Glomerular visceral epithelial cell (primary cell): ENCODE measurements around the gene PIMREG.

Source experiments
- DNase-seq: peaks from one replicate; pipeline ENCODE4 v3.0.0-alpha.2; 2016; ENCODE audit errors: extremely low spot score

The PIMREG gene, protein sequence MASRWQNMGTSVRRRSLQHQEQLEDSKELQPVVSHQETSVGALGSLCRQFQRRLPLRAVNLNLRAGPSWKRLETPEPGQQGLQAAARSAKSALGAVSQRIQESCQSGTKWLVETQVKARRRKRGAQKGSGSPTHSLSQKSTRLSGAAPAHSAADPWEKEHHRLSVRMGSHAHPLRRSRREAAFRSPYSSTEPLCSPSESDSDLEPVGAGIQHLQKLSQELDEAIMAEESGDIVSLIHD

DNA sequence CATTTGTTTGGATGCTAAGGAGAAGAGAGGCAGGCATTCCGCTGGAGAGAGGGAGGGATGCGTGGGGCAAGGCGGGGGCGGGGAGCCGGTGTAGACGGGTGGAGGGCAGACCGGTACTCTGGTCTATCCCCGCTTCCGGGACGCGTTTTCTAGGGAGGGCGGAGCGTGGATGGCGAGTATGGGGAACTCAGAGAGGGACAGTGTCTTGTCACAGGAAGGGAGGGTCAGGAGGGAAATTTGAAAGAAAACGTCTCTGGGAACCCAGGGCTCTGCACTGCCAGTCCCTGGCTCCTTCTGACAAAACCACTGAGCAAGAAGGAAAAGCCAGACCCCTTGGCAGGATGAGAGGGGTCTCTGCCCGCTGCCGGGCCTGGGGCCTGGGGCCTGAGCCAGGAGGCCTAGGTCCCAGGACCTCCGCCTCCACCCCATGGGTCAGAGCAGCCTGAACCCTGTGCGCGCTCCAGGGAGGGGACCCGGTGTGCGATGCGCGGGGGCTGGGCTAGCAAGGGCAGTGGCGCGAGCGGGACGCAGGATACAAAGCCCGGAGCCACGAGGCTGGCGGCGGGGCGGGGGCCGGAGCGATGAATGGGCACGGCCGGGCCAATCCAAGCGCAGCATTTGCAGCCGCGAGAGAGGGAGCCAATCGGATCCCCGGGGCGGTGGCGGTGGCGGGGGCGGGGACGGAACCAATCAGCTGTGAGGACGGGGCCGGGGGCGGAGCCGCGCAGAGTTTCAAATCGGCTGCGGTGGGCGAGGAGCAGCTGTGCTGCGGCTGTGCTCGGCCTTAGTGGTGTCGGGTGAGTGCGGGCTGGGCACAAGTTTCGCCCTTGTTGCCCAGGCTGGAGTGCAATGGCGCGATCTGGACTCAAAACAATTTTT is at the start of gene PIMREG:
Gene PIMREG, plus strand, starts transcription at position 764 of the 879 bp plus-strand sequence. CDS start 656 bp downstream, outside the sequence.
- DNase-seq = peak; percentile 95

DNA sequence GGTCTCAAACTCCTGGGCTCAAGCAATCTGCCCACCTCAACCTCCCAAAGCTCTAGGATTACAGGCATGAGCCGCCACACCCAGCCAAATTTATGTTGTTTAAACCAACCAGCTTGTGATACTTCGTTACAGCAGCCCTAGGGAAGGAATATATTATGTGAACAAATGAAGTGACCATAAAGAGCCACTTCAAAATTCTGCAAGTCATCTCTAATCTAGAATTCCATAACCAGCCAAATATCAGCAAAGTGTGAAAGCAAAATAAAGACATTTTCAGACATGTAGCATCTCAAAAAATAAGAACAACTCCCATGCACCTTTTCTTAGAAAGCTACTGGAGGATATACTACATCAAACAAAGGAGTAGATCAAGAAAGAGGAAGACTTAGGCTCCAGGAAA is 45.3 kb upstream of the PIMREG start:
- DNase-seq = no peak

DNA sequence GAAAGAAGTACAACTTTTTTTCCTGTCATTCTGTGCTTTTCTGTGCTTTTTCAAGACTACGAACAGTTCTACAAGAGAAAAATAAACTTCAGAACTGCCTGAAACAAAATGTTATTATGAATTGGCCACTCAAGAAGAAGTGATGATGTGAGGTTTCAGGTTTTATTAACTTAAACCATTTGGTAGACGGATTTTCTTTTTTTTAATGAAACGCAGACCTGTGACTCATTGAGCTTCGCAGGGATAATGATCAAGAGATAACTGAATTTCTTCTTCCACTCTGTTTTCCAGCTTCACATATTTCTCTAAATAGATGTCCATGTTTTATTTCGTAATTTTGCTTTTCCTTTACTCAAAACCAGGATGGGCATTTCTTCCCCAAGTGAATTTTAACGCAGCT is 42.0 kb upstream of the PIMREG start:
- no peak for DNase-seq

DNA sequence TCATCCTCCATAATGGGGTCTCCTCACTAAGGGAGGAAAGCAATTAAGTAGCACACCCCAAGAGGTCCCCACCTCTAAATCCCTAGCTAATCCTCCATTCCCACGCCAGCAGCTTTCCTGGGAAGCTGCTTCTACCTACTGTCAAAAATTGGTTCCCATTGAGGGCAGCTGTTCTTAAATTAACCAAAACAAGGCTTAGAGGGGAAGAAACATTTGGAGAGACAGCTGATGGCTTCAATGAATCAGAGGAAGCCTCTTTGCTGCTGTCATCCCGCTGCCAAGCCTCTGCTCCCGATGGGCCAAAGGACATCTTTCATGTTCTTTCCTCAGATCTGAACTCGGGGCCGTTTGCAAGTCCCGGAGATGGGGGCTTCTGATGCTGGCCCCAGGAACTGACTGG is 36.0 kb upstream of the PIMREG start:
- no peak for DNase-seq

DNA sequence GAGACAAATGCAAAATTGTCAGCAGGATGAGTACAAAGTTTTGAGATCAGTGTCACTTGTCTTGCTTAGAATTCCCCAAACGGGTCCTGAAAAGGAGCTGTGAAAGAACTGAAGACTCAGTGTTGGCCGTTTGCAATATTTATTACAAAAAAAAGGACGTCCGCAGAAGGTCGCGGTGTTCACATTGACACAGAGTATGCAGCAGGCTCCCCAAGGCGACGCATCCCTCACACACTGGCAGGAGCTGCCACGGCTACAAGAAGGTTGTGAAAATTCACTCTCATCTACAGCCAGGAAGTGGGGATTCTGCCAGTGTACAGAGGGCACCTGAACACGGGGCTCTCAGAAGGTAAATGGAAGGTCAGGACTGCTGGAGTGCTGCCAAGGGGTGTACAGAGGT is 35.5 kb upstream of the PIMREG start:
- DNase-seq = no peak

DNA sequence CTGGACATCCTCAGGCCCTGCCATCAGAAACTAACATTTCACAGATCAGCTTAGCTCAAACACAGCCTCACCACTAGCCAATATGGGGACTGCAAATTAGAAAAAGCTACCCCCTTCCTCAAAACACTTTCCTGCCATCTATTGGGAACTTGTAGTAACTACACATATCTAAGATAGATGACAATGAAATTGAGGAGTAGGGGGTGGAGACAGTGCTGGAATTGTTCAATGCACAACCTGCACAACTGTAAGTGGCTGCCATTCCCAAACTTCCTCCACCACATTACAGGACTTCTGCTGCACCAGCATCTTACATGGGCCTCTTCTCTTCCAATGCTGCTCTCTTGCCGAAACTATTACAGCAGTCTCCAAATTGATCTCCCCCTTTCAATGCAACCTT is 31.2 kb upstream of the PIMREG start:
- DNase-seq = peak; percentile 40

DNA sequence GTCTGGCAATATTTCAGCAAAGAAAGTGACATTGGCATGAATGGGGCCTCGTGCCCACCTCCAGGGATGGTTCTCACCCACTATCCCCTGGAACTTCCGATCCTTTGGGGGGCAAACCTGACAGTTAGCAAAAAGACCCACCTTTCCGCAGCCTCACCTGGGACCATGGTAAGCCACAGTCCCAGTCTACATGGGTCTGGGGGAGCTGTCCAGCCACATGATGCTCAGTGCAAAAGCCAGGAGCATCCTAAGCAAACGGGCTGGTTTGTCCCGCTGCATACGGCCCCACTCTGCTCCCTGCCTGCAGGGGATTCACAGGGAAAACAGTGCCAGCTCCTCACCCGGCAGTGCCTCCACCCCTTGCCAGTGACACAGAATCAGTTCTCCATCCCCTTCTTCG is 28.6 kb upstream of the PIMREG start:
- DNase-seq = no peak

DNA sequence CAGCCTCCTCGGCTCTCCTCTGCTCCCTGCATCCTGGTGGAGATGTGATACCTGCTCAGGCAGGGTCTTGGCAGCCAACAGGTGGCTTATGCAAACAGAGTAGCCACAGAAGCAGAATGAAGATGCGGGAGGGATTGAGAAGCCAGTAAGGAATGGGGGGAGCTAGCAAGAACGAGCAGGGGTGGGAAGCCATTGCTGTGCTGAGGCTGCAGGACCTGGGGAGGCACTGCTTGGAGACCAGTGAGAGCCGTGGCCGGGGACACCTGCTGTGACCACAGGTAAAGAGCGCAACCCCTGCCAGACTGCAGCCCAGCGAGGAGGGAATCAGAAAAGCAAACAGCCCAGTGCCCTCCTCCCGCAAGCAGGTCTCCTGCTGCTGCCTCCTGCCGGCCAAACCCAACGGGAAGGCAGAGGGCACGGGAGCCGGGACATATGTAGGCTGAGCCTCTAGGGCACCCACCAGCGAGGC is 24.0 kb upstream of the PIMREG start:
- DNase-seq = no peak

DNA sequence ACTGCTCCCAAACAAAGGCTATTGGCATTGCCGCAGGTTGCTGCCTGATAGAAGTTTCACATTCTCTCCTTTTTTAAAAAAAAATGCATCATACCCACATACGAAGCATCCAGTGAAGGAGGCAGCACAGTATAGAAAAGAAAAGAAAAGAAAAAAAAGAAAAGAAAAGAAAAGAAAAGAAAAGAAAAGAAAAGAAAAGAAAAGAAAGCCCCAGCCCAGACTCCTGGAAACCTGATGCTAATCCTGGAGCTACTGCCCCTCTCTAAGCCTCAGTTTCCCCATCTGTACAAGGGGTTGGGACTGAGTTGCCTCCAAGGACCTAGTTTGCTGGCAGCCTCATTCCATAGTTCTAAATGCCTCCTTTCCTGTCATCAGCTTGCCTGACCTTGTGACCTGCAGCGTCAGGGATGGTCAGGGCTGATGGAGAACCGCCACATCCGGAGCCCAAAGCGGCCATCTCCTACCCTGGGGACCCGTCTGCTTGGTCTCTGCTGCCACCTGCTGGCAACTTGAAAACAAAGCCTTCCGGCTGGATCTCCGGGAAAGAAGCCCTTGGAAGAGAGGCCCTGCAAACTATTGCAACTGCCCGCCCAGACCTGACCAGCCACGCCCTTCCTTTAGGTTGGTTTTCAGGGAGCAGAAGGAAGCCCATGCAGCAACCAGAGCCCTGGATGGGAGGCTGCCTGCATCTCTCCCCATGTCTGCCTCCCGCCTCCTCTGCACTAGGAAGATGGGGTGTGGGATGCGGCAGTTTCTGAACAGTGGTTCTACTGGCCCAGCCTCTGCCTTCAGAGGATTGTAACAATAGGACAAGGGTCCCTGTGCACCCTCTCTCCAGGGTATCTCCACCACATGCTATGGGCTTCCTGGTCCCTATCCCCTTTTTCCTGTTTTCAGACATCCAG is 22.3 kb upstream of the PIMREG start:
- peak; percentile 83 for DNase-seq

DNA sequence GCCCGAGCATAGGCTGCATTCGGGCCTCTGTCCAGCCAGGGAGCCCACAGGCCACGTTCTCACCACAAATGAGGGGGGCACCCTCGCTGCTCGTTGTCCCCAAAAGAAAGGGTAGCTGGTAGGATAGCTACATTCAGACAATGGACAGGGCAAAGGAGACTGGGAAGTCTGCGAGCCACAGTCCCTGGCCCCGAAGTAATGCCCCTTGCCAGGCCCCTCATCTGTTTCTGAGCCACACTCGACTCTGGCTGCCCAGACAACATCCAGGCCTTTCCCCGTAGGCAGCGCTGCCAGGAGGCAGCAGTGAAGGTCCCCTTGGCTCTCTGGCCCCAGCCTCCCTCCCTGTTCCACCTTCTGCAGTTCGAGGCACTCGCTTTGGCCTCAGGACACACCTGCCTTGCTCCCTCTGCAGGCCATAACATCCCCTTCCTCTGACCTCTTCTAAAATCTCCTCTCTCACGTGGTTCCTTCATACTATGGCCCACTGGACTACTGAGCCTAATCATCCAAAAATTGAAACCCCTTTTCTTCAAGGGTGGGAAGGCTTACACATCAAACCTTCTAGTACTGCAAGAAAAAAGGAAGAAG is 21.5 kb upstream of the PIMREG start:
- DNase-seq = no peak

DNA sequence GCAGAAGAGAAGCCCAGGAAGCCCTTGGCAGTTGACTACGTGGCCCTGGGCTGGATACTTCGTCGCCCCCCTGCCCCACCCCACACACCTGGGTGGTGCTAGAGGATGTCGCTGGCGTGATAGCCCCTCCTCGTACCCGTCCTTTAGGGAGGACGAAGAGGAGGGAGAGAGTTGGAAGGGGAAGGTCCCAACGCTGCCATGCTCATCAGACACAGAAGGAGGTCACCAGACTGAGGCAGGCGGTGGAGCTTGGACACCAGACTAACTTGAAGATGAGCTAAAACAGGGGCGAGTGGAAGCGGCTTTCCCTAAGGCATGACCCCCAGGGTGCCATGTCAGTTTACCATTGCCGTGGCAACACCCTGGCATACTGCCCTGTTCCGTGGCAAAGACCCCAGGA is 20.3 kb upstream of the PIMREG start:
- no peak for DNase-seq

DNA sequence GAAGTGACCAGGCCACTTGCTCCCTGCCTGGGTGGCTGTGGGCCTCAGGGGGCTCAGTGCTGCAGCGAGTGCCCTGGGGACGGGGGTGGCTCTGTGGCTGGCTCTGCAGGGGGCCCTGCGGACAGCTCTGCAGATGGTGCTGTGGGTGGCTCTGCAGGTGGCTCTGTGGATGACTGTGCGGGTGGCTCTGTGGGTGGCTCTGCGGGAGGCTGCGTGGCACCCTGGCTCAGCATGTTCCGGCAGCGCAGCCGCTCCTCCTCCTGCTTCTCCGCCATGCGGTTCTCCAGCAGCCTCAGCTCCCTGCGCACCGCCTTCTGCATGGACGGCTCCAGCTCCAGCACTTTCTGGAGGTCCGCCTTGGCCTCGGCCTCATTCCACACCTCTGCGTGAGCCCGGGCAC is 18.8 kb upstream of the PIMREG start:
- DNase-seq = no peak

DNA sequence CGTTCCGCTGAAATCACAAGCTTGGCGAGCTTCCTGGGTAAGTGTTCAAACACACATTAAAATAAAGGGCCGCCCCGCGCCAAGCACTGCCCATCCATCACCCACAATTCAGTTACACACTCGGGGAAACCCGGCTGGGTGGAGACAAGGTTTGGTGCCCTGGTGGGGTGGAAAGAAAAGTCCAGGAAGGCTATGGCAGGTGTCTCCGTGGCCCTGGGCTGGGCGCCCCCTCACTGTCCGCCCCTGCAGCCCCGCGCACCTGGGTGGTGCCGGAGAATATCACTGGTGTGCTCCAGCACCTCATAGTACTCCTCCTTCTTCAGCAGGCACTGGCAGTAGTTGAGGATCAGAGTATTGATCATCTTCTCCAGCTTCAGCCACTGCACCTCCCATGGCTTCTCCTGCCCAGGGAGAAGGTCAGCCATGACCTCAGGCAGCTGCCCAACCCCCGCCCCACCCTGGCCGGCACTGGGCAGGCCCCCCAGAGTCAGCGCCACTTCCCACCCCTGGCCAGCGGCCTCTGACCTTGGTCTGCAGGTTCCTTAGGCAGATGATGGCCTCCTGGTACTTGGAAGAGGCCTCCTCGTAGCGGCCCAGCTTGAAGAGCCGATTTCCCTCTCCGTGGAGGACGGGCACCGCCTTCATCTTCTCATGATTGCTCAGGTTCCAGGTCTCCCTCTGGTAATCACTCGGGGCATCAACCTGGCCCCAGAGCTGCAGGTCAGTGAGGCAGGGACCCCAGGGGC is 17.7 kb upstream of the PIMREG start:
- DNase-seq = no peak

DNA sequence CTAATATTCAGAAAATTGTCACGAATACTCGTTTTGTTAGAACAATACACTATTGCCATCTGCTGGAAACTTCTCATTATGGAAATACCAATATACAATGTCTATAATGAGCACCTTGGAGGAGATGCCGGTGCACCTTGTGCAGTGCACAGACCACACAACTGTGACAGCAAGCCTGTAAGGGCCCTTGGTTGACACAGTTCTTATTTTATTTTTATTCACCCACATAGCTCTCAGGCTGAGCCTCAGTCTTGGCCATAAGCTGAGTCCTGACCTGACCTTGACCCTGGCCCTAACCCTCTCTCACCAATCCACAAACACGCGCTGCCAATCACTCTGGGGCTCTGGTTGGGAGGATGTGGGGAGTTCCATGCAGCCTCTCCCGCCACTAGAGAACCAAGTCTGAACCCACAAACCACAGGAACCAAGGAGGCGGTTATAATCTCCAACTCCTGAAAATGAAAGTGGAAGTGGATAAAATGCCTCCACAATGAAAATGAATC is 16.9 kb upstream of the PIMREG start:
- peak; percentile 64 for DNase-seq

DNA sequence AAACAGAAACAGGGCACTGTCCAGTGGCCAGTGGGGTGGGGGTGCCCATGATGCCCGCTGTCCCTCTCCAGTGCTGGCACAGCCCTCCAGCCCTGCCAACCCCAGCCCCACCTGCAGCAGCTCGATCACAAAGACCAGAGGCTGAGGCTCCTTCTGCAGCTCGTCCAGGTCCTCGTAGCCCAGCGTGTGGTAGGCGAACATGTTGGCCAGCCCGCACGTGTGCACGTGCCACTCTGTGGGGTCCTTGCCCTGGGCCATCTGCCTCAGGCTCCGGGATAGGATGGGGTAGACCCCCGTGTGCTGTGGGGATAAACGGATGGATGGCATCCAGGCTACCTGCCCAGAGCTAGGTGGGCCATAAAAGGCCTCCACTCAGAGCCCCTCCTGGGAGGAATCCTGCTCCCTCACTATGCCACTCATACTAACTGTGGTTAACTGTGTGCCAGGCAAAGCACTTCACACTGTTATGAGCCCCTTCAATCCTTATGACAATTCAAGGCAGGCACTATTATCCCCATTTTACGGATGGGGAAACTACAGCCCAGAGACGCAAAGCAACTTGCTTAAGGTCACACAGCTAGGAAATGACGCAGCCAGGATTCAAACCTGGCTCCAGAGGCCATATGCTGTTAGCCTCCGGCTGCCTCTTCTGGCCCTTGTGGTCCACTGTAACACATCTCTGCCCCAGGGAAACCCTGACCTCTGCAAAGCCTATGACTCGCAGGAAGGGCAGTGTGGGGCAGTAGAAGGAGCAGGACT is 15.9 kb upstream of the PIMREG start:
- DNase-seq = no peak

DNA sequence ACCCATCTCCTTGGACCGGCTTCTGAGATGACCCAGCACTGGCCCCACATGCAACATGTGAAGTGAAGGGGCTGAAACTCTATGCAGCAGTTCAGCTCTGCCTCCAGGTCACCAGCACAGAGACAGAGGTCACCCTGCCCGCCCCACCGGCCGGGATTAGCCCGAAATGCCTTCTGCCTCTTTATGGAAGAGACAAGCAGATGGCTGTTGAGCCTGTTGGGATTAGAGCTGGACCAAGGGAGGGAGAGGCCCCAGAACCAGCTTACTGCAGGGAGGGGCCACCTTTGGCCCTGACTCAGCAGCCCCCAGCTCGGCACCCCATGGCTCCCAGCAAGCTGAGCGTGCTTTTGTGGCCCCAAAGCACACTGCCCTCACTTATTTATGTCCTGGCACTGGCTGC is 15.0 kb upstream of the PIMREG start:
- no peak for DNase-seq

DNA sequence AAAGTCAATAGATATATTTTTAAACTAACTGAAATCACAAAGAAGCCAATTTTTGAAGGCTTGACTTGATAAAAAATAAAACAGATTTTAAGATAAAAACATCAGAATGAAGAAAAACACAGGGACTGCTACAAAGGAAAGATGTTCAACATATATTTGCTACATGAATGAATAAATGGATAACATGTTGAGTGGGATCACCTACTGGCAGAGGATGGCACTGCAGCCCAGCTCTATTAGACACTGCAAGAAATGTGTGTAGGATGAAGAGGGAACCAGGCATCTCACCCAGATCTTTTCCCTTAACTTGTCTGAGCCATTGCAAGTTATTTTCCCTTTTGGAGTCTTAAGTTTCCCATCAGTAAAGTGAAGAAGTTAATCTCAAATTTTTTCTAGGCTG is 13.5 kb upstream of the PIMREG start:
- no peak for DNase-seq

DNA sequence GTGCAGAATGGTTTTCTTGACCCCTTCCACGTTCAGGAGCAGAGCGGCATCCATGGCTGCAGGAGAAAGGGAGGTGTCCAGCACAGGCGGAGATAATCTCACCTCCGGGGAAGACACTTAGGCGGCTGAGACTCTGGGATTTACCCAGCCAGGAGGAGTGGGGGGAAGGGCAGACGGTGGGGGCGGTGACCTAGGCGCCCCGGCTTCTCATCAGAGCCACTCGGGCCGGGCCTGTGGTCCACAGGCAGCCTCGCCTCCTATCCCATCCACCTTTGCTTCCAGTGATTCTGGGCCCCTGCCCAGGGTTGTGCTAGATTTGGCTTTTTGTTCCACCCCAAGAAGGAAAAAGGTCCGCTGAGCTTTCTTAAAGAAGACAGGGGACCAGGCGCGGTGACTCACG is 9.2 kb upstream of the PIMREG start, which contains the start of gene AIPL1:
Gene AIPL1, minus strand, starts transcription at position 71 of the 400 bp plus-strand sequence. Its CDS starts 17 bp downstream, at position 54.
- no peak for DNase-seq

DNA sequence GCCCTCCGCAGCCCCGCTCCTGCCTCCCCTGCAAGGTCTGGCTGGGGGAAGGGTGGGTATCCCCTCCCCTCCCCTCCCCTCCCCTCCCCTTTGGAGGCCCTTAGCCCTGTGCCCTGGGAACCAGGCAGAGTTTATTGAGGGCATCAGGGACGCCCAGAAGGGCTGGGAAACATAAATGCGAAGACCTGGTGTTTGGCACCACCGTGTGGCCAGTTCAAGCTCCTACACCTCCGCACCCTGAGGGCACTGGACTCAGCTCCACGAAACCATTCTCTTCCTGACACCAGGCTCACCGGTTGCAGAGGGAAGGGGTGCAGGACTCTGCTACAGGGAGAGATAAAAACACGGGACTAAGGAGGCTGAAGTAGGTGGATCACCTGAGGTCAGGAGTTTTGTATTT is 8.3 kb upstream of the PIMREG start:
- peak; percentile 69 for DNase-seq

DNA sequence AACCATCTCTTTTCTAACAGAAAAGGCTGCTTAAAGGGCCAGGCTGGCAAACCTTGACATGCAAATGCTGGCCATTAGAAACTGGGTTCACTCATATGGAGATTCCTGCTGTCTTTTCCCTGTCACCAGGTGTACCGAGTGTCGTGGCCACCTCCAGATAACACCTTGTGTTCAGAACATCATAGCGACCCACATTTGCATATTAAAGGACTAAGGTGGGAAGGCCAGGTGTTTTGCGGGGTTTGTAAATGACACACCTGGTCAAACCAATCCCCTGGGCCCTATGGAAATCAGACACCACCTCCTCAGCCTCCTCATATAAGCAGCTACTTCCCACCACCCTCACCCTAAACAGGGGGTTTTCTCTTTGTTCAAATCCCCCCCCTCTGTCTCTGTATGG is 6.8 kb upstream of the PIMREG start:
- DNase-seq = no peak
